ENCODE data around the gene NUP85.
"Not testable (repeated sequence)": the region's sequence is repeated elsewhere in the genome, so short reads cannot be mapped to it uniquely, and the experiment has no call there.

NUP85 gene

GRCh38 chr17:75242461-75243042 is 37.1 kb downstream of the NUP85 start:
- Mint-ChIP-seq H3K27ac (peak overlapping the region; percentile 87), H3K27me3 (no peaks in the 10 kb centered on the region), H3K9me3 (no peaks in the 10 kb centered on the region), H3K4me3 (peak overlapping the region; percentile 52), H3K4me1 (ENCODE audit: low read depth) (peaks cover 68% of the 10 kb centered on the region), H3K36me3 (ENCODE audit: low read depth) (peaks cover 65% of the 10 kb centered on the region)

- H3K4me1 Mint-ChIP-seq (ENCODE audit: low read depth), result peaks cover 71% of the 10 kb centered on the region
- H3K27me3 Mint-ChIP-seq, result no peaks in the 10 kb centered on the region
- peaks cover 60% of the 10 kb centered on the region for H3K36me3 Mint-ChIP-seq (ENCODE audit: low read depth)
- no peaks in the 10 kb centered on the region for H3K9me3 Mint-ChIP-seq
- peak overlapping the region; percentile 45 for H3K4me3 Mint-ChIP-seq
- H3K27ac Mint-ChIP-seq, result peak overlapping the region; percentile 47
Measured at GRCh38 chr17:75244133-75244866, 38.8 kb downstream of the NUP85 start.

- no peaks in the 10 kb centered on the region for H3K27me3 Mint-ChIP-seq
- peaks cover 60% of the 10 kb centered on the region for H3K36me3 Mint-ChIP-seq (ENCODE audit: low read depth)
- no peak overlapping the region for H3K27ac Mint-ChIP-seq
- peak overlapping the region; percentile 45 for H3K4me3 Mint-ChIP-seq
- H3K9me3 Mint-ChIP-seq, result no peaks in the 10 kb centered on the region
- peaks cover 79% of the 10 kb centered on the region for H3K4me1 Mint-ChIP-seq (ENCODE audit: low read depth)
Measured at GRCh38 chr17:75245011-75245410, 39.5 kb downstream of the NUP85 start.

- no peaks in the 10 kb centered on the region for H3K27me3 Mint-ChIP-seq
- H3K9me3 Mint-ChIP-seq, result no peaks in the 10 kb centered on the region
- peaks cover 58% of the 10 kb centered on the region for H3K36me3 Mint-ChIP-seq (ENCODE audit: low read depth)
- H3K4me3 Mint-ChIP-seq, result no peak overlapping the region
- peak overlapping the region; percentile 7 for H3K27ac Mint-ChIP-seq
- H3K4me1 Mint-ChIP-seq (ENCODE audit: low read depth), result peaks cover 83% of the 10 kb centered on the region
Measured at GRCh38 chr17:75246404-75246803, 40.9 kb downstream of the NUP85 start.

- H3K4me3 Mint-ChIP-seq, result peak overlapping the region; percentile 71
- peaks cover 32% of the 10 kb centered on the region for H3K36me3 Mint-ChIP-seq (ENCODE audit: low read depth)
- peaks cover 81% of the 10 kb centered on the region for H3K4me1 Mint-ChIP-seq (ENCODE audit: low read depth)
- peak overlapping the region; percentile 95 for H3K27ac Mint-ChIP-seq
- H3K27me3 Mint-ChIP-seq, result no peaks in the 10 kb centered on the region
- H3K9me3 Mint-ChIP-seq, result no peaks in the 10 kb centered on the region
Measured at GRCh38 chr17:75249564-75249963, 44.1 kb downstream of the NUP85 start.

GRCh38 chr17:75250009-75250471 is 44.6 kb downstream of the NUP85 start:
- H3K27ac Mint-ChIP-seq, result peak overlapping the region; percentile 95
- no peaks in the 10 kb centered on the region for H3K27me3 Mint-ChIP-seq
- H3K36me3 Mint-ChIP-seq (ENCODE audit: low read depth), result peaks cover 30% of the 10 kb centered on the region
- peaks cover 81% of the 10 kb centered on the region for H3K4me1 Mint-ChIP-seq (ENCODE audit: low read depth)
- H3K9me3 Mint-ChIP-seq, result no peaks in the 10 kb centered on the region
- peak overlapping the region; percentile 71 for H3K4me3 Mint-ChIP-seq

- no peaks in the 10 kb centered on the region for H3K9me3 Mint-ChIP-seq
- no peaks in the 10 kb centered on the region for H3K27me3 Mint-ChIP-seq
- peaks cover 12% of the 10 kb centered on the region for H3K36me3 Mint-ChIP-seq (ENCODE audit: low read depth)
- peak overlapping the region; percentile 83 for H3K27ac Mint-ChIP-seq
- H3K4me1 Mint-ChIP-seq (ENCODE audit: low read depth), result peaks cover 90% of the 10 kb centered on the region
- H3K4me3 Mint-ChIP-seq, result no peak overlapping the region
Measured at GRCh38 chr17:75252039-75252816, 46.7 kb downstream of the NUP85 start.

GRCh38 chr17:75255954-75256698 is 50.6 kb downstream of the NUP85 start:
- not testable (repeated sequence) for H3K4me3 Mint-ChIP-seq, H3K9me3 Mint-ChIP-seq, H3K27me3 Mint-ChIP-seq
- peaks cover 11% of the 10 kb centered on the region for H3K36me3 Mint-ChIP-seq (ENCODE audit: low read depth)
- peaks cover 93% of the 10 kb centered on the region for H3K4me1 Mint-ChIP-seq (ENCODE audit: low read depth)
- H3K27ac Mint-ChIP-seq, result peak overlapping the region; percentile 47

GRCh38 chr17:75257228-75257627 is 51.7 kb downstream of the NUP85 start:
- not testable (repeated sequence) for H3K27me3 Mint-ChIP-seq
- peak overlapping the region; percentile 28 for H3K27ac Mint-ChIP-seq

GRCh38 chr17:75260641-75261335 is 55.3 kb downstream of the NUP85 start:
- Mint-ChIP-seq H3K36me3 (ENCODE audit: low read depth) (peaks cover 44% of the 10 kb centered on the region), H3K9me3 (no peaks in the 10 kb centered on the region), H3K4me3 (peak overlapping the region; percentile 100), H3K27me3 (no peaks in the 10 kb centered on the region), H3K4me1 (ENCODE audit: low read depth) (peaks cover 76% of the 10 kb centered on the region), H3K27ac (peak overlapping the region; percentile 99)

More at GRCh38 chr17:75257228-75257627, 51.7 kb downstream of the NUP85 start:
- Mint-ChIP-seq H3K36me3 (ENCODE audit: low read depth) (peaks cover 13% of the 10 kb centered on the region), H3K4me1 (ENCODE audit: low read depth) (peaks cover 85% of the 10 kb centered on the region)
- not testable (repeated sequence) for H3K9me3 Mint-ChIP-seq, H3K4me3 Mint-ChIP-seq

GRCh38 chr17:75261336-75262111 is 56.0 kb downstream of the NUP85 start, which contains the start of the genes GGA3 and MRPS7:
TSS of gene GGA3 (minus strand) at chr17:75261606. CDS start at chr17:75261587, 19 bp downstream.
TSS of gene MRPS7 (plus strand) at chr17:75261879. CDS start at chr17:75261901, 22 bp downstream.
- H3K9me3 Mint-ChIP-seq, result no peaks in the 10 kb centered on the region
- H3K36me3 Mint-ChIP-seq (ENCODE audit: low read depth), result peaks cover 51% of the 10 kb centered on the region
- peaks cover 68% of the 10 kb centered on the region for H3K4me1 Mint-ChIP-seq (ENCODE audit: low read depth)
- peak within 1 kb of the TSS; percentile 99 for H3K27ac Mint-ChIP-seq
- H3K4me3 Mint-ChIP-seq, result peak within 1 kb of the TSS; percentile 100
- no peaks in the 10 kb centered on the region for H3K27me3 Mint-ChIP-seq

- H3K4me3 Mint-ChIP-seq, result peak overlapping the region; percentile 100
- peak overlapping the region; percentile 99 for H3K27ac Mint-ChIP-seq
- peaks cover 62% of the 10 kb centered on the region for H3K4me1 Mint-ChIP-seq (ENCODE audit: low read depth)
- no peaks in the 10 kb centered on the region for H3K9me3 Mint-ChIP-seq
- H3K36me3 Mint-ChIP-seq (ENCODE audit: low read depth), result peaks cover 57% of the 10 kb centered on the region
- no peaks in the 10 kb centered on the region for H3K27me3 Mint-ChIP-seq
Measured at GRCh38 chr17:75262112-75262606, 56.7 kb downstream of the NUP85 start.

- H3K4me3 Mint-ChIP-seq, result peak overlapping the region; percentile 100
- H3K27ac Mint-ChIP-seq, result peak overlapping the region; percentile 99
- peaks cover 57% of the 10 kb centered on the region for H3K4me1 Mint-ChIP-seq (ENCODE audit: low read depth)
- H3K36me3 Mint-ChIP-seq (ENCODE audit: low read depth), result peaks cover 55% of the 10 kb centered on the region
- H3K9me3 Mint-ChIP-seq, result no peaks in the 10 kb centered on the region
- no peaks in the 10 kb centered on the region for H3K27me3 Mint-ChIP-seq
Measured at GRCh38 chr17:75263055-75263454, 57.6 kb downstream of the NUP85 start.

Measured in stimulated activated naive CD8-positive, alpha-beta T cell treated with anti-CD3 and anti-CD28 coated beads, Interleukin-15, Interleukin-2, amounts not matched to agents 100 ng/mL and 50 ng/mL, for 24 hours (primary cell).